ENCODE measurements around the gene MTREX. TPM values are rescaled to one million over a fixed set of nuclear protein-coding genes. Genes with fewer than 3 reads are reported as not detected.

MTREX gene
- total RNA-seq, 2 donors from 2014 or later = 54.8 to 65.9 TPM

GRCh38 chr5:55410845-55411244 lies 103.1 kb downstream of the MTREX start:
- ATAC-seq (no peak), DNase-seq (no peak)
- intact Hi-C loops (cut with DNase I) = no loop called here

GRCh38 chr5:55411876-55412275 lies 104.1 kb downstream of the MTREX start:
- intact Hi-C loops (cut with DNase I) = no loop called here
- ATAC-seq (no peak), DNase-seq (no peak)

GRCh38 chr5:55413644-55414043 lies 105.9 kb downstream of the MTREX start:
- DNase-seq = no peak
- ATAC-seq = no peak
- intact Hi-C loops (cut with DNase I) = no loop called here

GRCh38 chr5:55415071-55415470 lies 107.3 kb downstream of the MTREX start:
- DNase-seq = no peak
- ATAC-seq = peak in 1 of 2 donors; percentile 56
- intact Hi-C loops (cut with DNase I) = no loop called here

- ATAC-seq (peak in 1 of 2 donors; percentile 34), DNase-seq (no peak)
- intact Hi-C loops (cut with DNase I) = no loop called here
Observed at GRCh38 chr5:55416306-55416705, 108.5 kb downstream of the MTREX start.

- intact Hi-C loops (cut with DNase I) = no loop called here
- DNase-seq (no peak), ATAC-seq (no peak)
Observed at GRCh38 chr5:55418994-55419968, 111.5 kb downstream of the MTREX start.

GRCh38 chr5:55421074-55421529 lies 113.3 kb downstream of the MTREX start:
- DNase-seq (no peak), ATAC-seq (peak in 1 of 2 donors; percentile 14)
- intact Hi-C loops (cut with DNase I) = loop anchor here in 1 of 2 donors (10.0 kb wide), 1 partner anchor 214 kb away; no protein-coding TSS in a partner anchor

GRCh38 chr5:55426455-55426854 lies 118.7 kb downstream of the MTREX start:
- ATAC-seq (no peak), DNase-seq (no peak)
- intact Hi-C loops (cut with DNase I) = loop anchor here in 1 of 2 donors (5.0 to 10.0 kb wide), 2 partner anchors 106 to 208 kb away; partner anchors contain the start of gene PLPP1

- DNase-seq = peak; percentile 45
- peak; percentile 83 to 88 for ATAC-seq
- intact Hi-C loops (cut with DNase I) = loop anchor here in 1 of 2 donors (5.0 to 10.0 kb wide), 2 partner anchors 105 to 208 kb away; partner anchors contain the start of gene PLPP1
Observed at GRCh38 chr5:55427157-55427556, 119.4 kb downstream of the MTREX start.

GRCh38 chr5:55429221-55429612 lies 121.4 kb downstream of the MTREX start:
- intact Hi-C loops (cut with DNase I) = loop anchor here in 1 of 2 donors (5.0 to 10.0 kb wide), 2 partner anchors 103 to 206 kb away; partner anchors contain the start of gene PLPP1
- DNase-seq (no peak), ATAC-seq (no peak)

GRCh38 chr5:55429613-55430253 lies 121.9 kb downstream of the MTREX start:
- DNase-seq (peak; percentile 36), ATAC-seq (peak; percentile 10 to 20)
- intact Hi-C loops (cut with DNase I) = loop anchor here in 1 of 2 donors (5.0 to 10.0 kb wide), 2 partner anchors 103 to 205 kb away; partner anchors contain the start of gene PLPP1

GRCh38 chr5:55432549-55432948 lies 124.8 kb downstream of the MTREX start:
- intact Hi-C loops (cut with DNase I) = no loop called here
- ATAC-seq (no peak), DNase-seq (no peak)

GRCh38 chr5:55437452-55437851 lies 129.7 kb downstream of the MTREX start:
- intact Hi-C loops (cut with DNase I) = no loop called here
- ATAC-seq (no peak), DNase-seq (no peak)

- ATAC-seq (peak; percentile 2 to 18), DNase-seq (no peak)
- intact Hi-C loops (cut with DNase I) = no loop called here
Observed at GRCh38 chr5:55437859-55438206, 130.0 kb downstream of the MTREX start.

GRCh38 chr5:55438998-55439397 lies 131.2 kb downstream of the MTREX start:
- intact Hi-C loops (cut with DNase I) = no loop called here
- ATAC-seq (peak; percentile 44 to 56), DNase-seq (no peak)

GRCh38 chr5:55440188-55440646 lies 132.4 kb downstream of the MTREX start:
- intact Hi-C loops (cut with DNase I) = loop anchor here in 1 of 2 donors (10.0 kb wide), 1 partner anchor 75 kb away; no protein-coding TSS in a partner anchor
- DNase-seq (no peak), ATAC-seq (peak; percentile 37 to 40)

- intact Hi-C loops (cut with DNase I) = loop anchor here in 1 of 2 donors (10.0 kb wide), 1 partner anchor 74 kb away; no protein-coding TSS in a partner anchor
- DNase-seq (no peak), ATAC-seq (no peak)
Observed at GRCh38 chr5:55441107-55441771, 133.4 kb downstream of the MTREX start.

GRCh38 chr5:55441954-55442353 lies 134.2 kb downstream of the MTREX start:
- DNase-seq = no peak
- no peak for ATAC-seq
- intact Hi-C loops (cut with DNase I) = loop anchor here in 1 of 2 donors (10.0 kb wide), 1 partner anchor 73 kb away; no protein-coding TSS in a partner anchor

- DNase-seq (no peak), ATAC-seq (no peak)
- intact Hi-C loops (cut with DNase I) = loop anchor here in 1 of 2 donors (10.0 kb wide), 1 partner anchor 69 kb away; no protein-coding TSS in a partner anchor
Observed at GRCh38 chr5:55445791-55446190, 138.0 kb downstream of the MTREX start.

Measured in left cardiac atrium (tissue), 4 donors.